Panc1 (cell line): Measurements from ENCODE around the gene HOXA4. TPM values are rescaled to one million over a fixed set of nuclear protein-coding genes. Genes with fewer than 3 reads are reported as not detected.
A peak's percentile ranks its signal among the peaks of the same experiment; 100 is the strongest.

Experiments
- ATAC-seq: fragments of 200-7000 bp; cut with Tn5 transposase; 2 replicates; pipeline ENCODE4 v1.9.1; 2020; ENCODE audit warnings: mild to moderate bottlenecking, moderate library complexity
- BruUV-seq: library from RNA; stranded (reverse); fragments of 400-500 nt; replicated peaks from 2 replicates; lab custom pipeline; 2021; lab: Mats Ljungman, UMichigan
- CTCF ChIA-PET: fragments of 300-600 bp; sonication (Branson Sonifier 250); formaldehyde crosslinking; loops from one replicate; lab custom pipeline; 2022; ENCODE audit warnings: antibody characterized with exemption; lab: Charles Lee
- POLR2A ChIA-PET: fragments of 300-600 bp; sonication (Branson Sonifier 250); formaldehyde crosslinking; loops from one replicate; lab custom pipeline; 2022; ENCODE audit warnings: antibody characterized with exemption; lab: Charles Lee
- DNase-seq: peaks from one replicate; pipeline ENCODE4 v3.0.0-alpha.2; 2010; ENCODE audit warnings: low read depth, low spot score
- H3K27ac ChIP-seq: 2 replicates; pipeline ENCODE4 v1.5.1; 2011; ENCODE audit warnings: mild to moderate bottlenecking, low read length, inconsistent platforms
- H3K27me3 ChIP-seq: fragments of 200-500 bp; sonication (Bioruptor generic); 2 replicates; pipeline ENCODE4 v1.6.0; 2014; ENCODE audit warnings: low read length, inconsistent platforms; ENCODE audit not compliant: control insufficient read depth, insufficient read depth
- H3K36me3 ChIP-seq: fragments of 200-500 bp; sonication (Bioruptor generic); 2 replicates; pipeline ENCODE4 v1.5.1; 2014; ENCODE audit warnings: inconsistent platforms, mild to moderate bottlenecking, low read length, moderate library complexity; ENCODE audit not compliant: control insufficient read depth, insufficient read depth
- H3K4me1 ChIP-seq: 2 replicates; pipeline ENCODE4 v1.5.1; 2011; ENCODE audit warnings: inconsistent platforms, mild to moderate bottlenecking, low read length, moderate library complexity; ENCODE audit not compliant: control insufficient read depth, insufficient read depth
- H3K4me3 ChIP-seq, 2 experiments: 2 replicates each; pipeline ENCODE4 v1.5.1; 2011 to 2012; ENCODE audit warnings: low read depth in 2 of 2, low read length in 2 of 2, mild to moderate bottlenecking in 2 of 2, inconsistent platforms in 1 of 2, moderate library complexity in 1 of 2
- H3K9me3 ChIP-seq: fragments of 200-500 bp; sonication (Bioruptor generic); 2 replicates; pipeline ENCODE4 v1.5.1; 2014; ENCODE audit warnings: low read depth, mild to moderate bottlenecking, inconsistent platforms, low read length, moderate library complexity; ENCODE audit not compliant: control insufficient read depth, insufficient read depth
- POLR2AphosphoS5 ChIP-seq: IDR thresholded peaks from 2 replicates; pipeline ENCODE4 v1.6.1; 2012; ENCODE audit warnings: mild to moderate bottlenecking, low read depth, low read length, moderate library complexity
- REST ChIP-seq, 2 experiments: IDR thresholded peaks; 2 replicates each; pipeline ENCODE4 v1.6.1; 2011 to 2012; ENCODE audit warnings: low read depth in 2 of 2, control low read depth in 1 of 2, low read length in 1 of 2, mild to moderate bottlenecking in 1 of 2, moderate library complexity in 1 of 2; ENCODE audit not compliant: insufficient read depth in 1 of 2
- SIN3A ChIP-seq: IDR thresholded peaks from 2 replicates; pipeline ENCODE4 v1.6.1; 2012; ENCODE audit warnings: low read depth, mild to moderate bottlenecking, low read length, moderate library complexity, borderline replicate concordance; ENCODE audit not compliant: insufficient read depth
- TCF7L2 ChIP-seq: IDR thresholded peaks from 2 replicates; pipeline ENCODE4 v1.6.1; 2011; ENCODE audit warnings: mild to moderate bottlenecking, low read depth, low read length, inconsistent platforms
- in situ Hi-C: cut with HindIII; loops from 2 replicates; pipeline ENCODE4 v1.10.0; 2016; ENCODE audit warnings: low sequenced_read_pairs, low pct_unique_long_range_greater_than_20kb
- intact Hi-C: fragments of 100-400 bp; cut with micrococcal nuclease; formaldehyde crosslinking; loops from one replicate; pipeline ENCODE4 v1.10.0; 2022; ENCODE audit not compliant: unreplicated experiment
- total RNA-seq: library from RNA; stranded (reverse); gene quantifications from one replicate; pipeline ENCODE4 v1.2.1, GENCODE V29; 2021; ENCODE audit not compliant: unreplicated experiment
- TF ChIP-seq, protein P1 (sequence below): fragments of 450-650 bp; IDR thresholded peaks from 2 replicates; pipeline ENCODE4 v1.5.1; 2017; ENCODE audit warnings: mild to moderate bottlenecking

The HOXA4 gene
- total RNA-seq, 1 experiment from 2014 or later: 0.39 TPM

- Histone ChIP-seq H3K27me3 (no peaks in the 10 kb centered on the region), H3K4me1 (peaks cover 21% of the 10 kb centered on the region), H3K36me3 (no peaks in the 10 kb centered on the region), H3K9me3 (no peaks in the 10 kb centered on the region), H3K4me3 (peak overlapping the region; percentile 41 to 58), H3K27ac (peak overlapping the region; percentile 10; the same call in 1 of the 2 replicates)
- TF ChIP-seq TCF7L2: no peak
- no peak for TF ChIP-seq SIN3A
- TF ChIP-seq POLR2AphosphoS5: no peak
- no peak for TF ChIP-seq REST (IDR thresholded peaks at IDR 0.05; ENCODE audit: insufficient read depth in 1 of 2, low read depth in 2 of 2, low read length in 1 of 2)
- TF ChIP-seq, protein P1, sequence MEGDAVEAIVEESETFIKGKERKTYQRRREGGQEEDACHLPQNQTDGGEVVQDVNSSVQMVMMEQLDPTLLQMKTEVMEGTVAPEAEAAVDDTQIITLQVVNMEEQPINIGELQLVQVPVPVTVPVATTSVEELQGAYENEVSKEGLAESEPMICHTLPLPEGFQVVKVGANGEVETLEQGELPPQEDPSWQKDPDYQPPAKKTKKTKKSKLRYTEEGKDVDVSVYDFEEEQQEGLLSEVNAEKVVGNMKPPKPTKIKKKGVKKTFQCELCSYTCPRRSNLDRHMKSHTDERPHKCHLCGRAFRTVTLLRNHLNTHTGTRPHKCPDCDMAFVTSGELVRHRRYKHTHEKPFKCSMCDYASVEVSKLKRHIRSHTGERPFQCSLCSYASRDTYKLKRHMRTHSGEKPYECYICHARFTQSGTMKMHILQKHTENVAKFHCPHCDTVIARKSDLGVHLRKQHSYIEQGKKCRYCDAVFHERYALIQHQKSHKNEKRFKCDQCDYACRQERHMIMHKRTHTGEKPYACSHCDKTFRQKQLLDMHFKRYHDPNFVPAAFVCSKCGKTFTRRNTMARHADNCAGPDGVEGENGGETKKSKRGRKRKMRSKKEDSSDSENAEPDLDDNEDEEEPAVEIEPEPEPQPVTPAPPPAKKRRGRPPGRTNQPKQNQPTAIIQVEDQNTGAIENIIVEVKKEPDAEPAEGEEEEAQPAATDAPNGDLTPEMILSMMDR: peak; percentile 55
- POLR2A ChIA-PET: no interaction called here
- in situ Hi-C loops: loop anchor here (5.0 kb wide), 1 partner anchor 287 kb away; no protein-coding TSS in a partner anchor
- intact Hi-C loops: no loop called here
- BruUV-seq: no TSS peak
- CTCF ChIA-PET: interaction anchor here (2.7 kb wide), 1 partner anchor 462 kb away, joined by 9 read pairs; no protein-coding TSS in a partner anchor
- ATAC-seq: no peak
- no peak for DNase-seq
Measured at GRCh38 chr7:27143950-27144780, 13.6 kb upstream of the HOXA4 start.

- no peaks in the 10 kb centered on the region for H3K36me3 ChIP-seq
- no TSS peak for BruUV-seq
- intact Hi-C loops: no loop called here
- peak within 1 kb of the TSS; percentile 84 for H3K27ac ChIP-seq
- TF ChIP-seq, protein P1: peak; percentile 95
- no peak; the same call in 1 of the 2 replicates for TF ChIP-seq POLR2AphosphoS5
- peak within 1 kb of the TSS; percentile 58 to 87 for H3K4me3 ChIP-seq
- no peaks in the 10 kb centered on the region for H3K27me3 ChIP-seq
- ATAC-seq (peak; percentile 85), DNase-seq (peak; percentile 79)
- in situ Hi-C loops: loop anchor here (5.0 kb wide), 1 partner anchor 286 kb away; no protein-coding TSS in a partner anchor
- H3K9me3 ChIP-seq: no peaks in the 10 kb centered on the region
- peaks cover 14% of the 10 kb centered on the region for H3K4me1 ChIP-seq
- ChIA-PET CTCF (interaction anchor here (0.8 to 2.7 kb wide), 4 partner anchors 12 to 462 kb away, joined by 3 to 9 read pairs (median 4); no protein-coding TSS in a partner anchor), POLR2A (no interaction called here)
Measured at GRCh38 chr7:27143023-27143949, 12.7 kb upstream of the HOXA4 start, which contains the start of gene HOXA5. Gene HOXA5 (minus strand): TSS chr7:27143681. CDS start chr7:27143607, 74 bp downstream.
